ENCODE data around the gene SMU1. TPM values are rescaled to one million over a fixed set of nuclear protein-coding genes. Genes with fewer than 3 reads are reported as not detected.
A peak's percentile ranks its signal among the peaks of the same experiment; 100 is the strongest.

SMU1 gene
- total and polyA plus RNA-seq, 2 of the 13 experiments (the other 11 are each of a cell fraction or from before 2014, with no cell fraction given): 12.9 to 36.6 TPM

- TF ChIP-seq ZFYVE20 (CRISPR knock-in tag; IDR thresholded peaks at IDR 0.05; ENCODE audit: borderline replicate concordance, low read depth) (no peak), TOPORS (CRISPR knock-in tag; IDR thresholded peaks at IDR 0.05) (peak; percentile 84), ZNF782 (CRISPR knock-in tag; IDR thresholded peaks at IDR 0.05; ENCODE audit: borderline replicate concordance) (no peak; the same call in none of the 2 replicates), ZBTB8A (CRISPR knock-in tag; IDR thresholded peaks at IDR 0.05; ENCODE audit: borderline replicate concordance, low read depth) (no peak), ZBTB26 (CRISPR knock-in tag; IDR thresholded peaks at IDR 0.05; ENCODE audit: borderline replicate concordance) (no peak; the same call in 1 of the 2 replicates), SALL2 (CRISPR knock-in tag; IDR thresholded peaks at IDR 0.05) (peak; percentile 86), ZNF652 (CRISPR knock-in tag; IDR thresholded peaks at IDR 0.05; ENCODE audit: borderline replicate concordance, low read depth) (no peak), TP53 (CRISPR knock-in tag; conservative IDR thresholded peaks at IDR 0.05) (0 out of 2 replicates have a peak, but pooled peaks have one; percentile 27), ZNF253 (CRISPR knock-in tag; IDR thresholded peaks at IDR 0.05; ENCODE audit: borderline replicate concordance) (no peak), ZNF703 (CRISPR knock-in tag; IDR thresholded peaks at IDR 0.05; ENCODE audit: borderline replicate concordance) (peak; percentile 49; the same call in 1 of the 2 replicates), ZBTB42 (CRISPR knock-in tag; IDR thresholded peaks at IDR 0.05) (no peak; the same call in none of the 2 replicates), ZNF280D (CRISPR knock-in tag; IDR thresholded peaks at IDR 0.05) (no peak), DDIT3 (CRISPR knock-in tag; IDR thresholded peaks at IDR 0.05) (0 out of 2 replicates have a peak, but pooled peaks have one; percentile 48), JDP2 (CRISPR knock-in tag; IDR thresholded peaks at IDR 0.05; ENCODE audit: borderline replicate concordance) (no peak; the same call in 1 of the 2 replicates), ARID5B (CRISPR knock-in tag; IDR thresholded peaks at IDR 0.05) (peak; percentile 56; the same call in 1 of the 2 replicates), TBL1XR1 (IDR thresholded peaks at IDR 0.05; ENCODE audit: borderline replicate concordance, low read length, partially characterized antibody) (no peak), MED13 (CRISPR knock-in tag; IDR thresholded peaks at IDR 0.05) (peak; percentile 67; the same call in 1 of the 2 replicates), TFAP4 (IDR thresholded peaks at IDR 0.05; ENCODE audit: borderline replicate concordance, low read depth) (peak; percentile 46; the same call in 1 of the 2 replicates), ZFP36L1 (CRISPR knock-in tag; IDR thresholded peaks at IDR 0.05) (0 out of 2 replicates have a peak, but pooled peaks have one; percentile 86), KMT2B (CRISPR knock-in tag; IDR thresholded peaks at IDR 0.05) (peak; percentile 58)
Measured at GRCh38 chr9:33024966-33025571, 51.4 kb downstream of the SMU1 start, which contains the start of gene DNAJA1 (continued).
